Lower leg skin (tissue), 3 donors: ENCODE measurements around the gene PRSS23.

ENCODE experiments used
- POLR2A ChIP-seq, 2 donors: fragments of 450-650 bp; IDR thresholded peaks; one replicate each; pipeline ENCODE4 v1.6.1; 2016 to 2017; ENCODE audit warnings: antibody characterized with exemption in 2 of 2, mild to moderate bottlenecking in 1 of 2, moderate library complexity in 1 of 2
- TF ChIP-seq, protein P1 (sequence below), 3 donors: fragments of 450-650 bp; IDR thresholded peaks; one replicate each; pipeline ENCODE4 v1.5.1; 2016; ENCODE audit warnings: antibody characterized with exemption in 3 of 3, mild to moderate bottlenecking in 3 of 3, moderate library complexity in 2 of 3

DNA sequence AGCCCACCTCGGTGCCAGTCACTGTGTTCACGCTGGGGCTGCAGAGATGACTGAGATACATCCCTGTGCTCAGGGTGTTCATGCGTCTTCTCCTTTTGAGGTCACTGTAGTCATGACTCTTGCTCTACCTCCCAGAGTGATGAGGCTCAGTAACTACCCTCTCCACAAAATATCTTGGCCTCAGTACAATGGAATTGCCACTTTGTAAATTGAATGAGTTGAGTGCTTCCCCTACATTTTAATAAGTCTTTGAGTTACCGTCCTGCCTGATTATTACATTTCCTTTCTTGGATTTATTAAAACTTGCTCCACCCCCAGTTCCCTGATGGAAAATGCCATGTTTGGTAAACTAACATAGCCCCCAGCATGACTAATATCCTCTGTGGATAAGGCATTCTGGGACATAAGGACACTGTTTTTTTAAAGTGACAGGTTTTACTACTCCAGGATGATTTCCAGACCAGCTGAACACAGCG, 15.9 kb downstream of the PRSS23 start:
- TF ChIP-seq, protein P1, sequence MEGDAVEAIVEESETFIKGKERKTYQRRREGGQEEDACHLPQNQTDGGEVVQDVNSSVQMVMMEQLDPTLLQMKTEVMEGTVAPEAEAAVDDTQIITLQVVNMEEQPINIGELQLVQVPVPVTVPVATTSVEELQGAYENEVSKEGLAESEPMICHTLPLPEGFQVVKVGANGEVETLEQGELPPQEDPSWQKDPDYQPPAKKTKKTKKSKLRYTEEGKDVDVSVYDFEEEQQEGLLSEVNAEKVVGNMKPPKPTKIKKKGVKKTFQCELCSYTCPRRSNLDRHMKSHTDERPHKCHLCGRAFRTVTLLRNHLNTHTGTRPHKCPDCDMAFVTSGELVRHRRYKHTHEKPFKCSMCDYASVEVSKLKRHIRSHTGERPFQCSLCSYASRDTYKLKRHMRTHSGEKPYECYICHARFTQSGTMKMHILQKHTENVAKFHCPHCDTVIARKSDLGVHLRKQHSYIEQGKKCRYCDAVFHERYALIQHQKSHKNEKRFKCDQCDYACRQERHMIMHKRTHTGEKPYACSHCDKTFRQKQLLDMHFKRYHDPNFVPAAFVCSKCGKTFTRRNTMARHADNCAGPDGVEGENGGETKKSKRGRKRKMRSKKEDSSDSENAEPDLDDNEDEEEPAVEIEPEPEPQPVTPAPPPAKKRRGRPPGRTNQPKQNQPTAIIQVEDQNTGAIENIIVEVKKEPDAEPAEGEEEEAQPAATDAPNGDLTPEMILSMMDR (IDR thresholded peaks at IDR 0.05), result no peak
- TF ChIP-seq POLR2A (IDR thresholded peaks at IDR 0.05), result no peak
